ENCODE results near the gene CLEC11A. TPM values are rescaled to one million over a fixed set of nuclear protein-coding genes. Genes with fewer than 3 reads are reported as not detected.

Gene CLEC11A
- total RNA-seq, 1 experiment from 2014 or later: not detected

DNA sequence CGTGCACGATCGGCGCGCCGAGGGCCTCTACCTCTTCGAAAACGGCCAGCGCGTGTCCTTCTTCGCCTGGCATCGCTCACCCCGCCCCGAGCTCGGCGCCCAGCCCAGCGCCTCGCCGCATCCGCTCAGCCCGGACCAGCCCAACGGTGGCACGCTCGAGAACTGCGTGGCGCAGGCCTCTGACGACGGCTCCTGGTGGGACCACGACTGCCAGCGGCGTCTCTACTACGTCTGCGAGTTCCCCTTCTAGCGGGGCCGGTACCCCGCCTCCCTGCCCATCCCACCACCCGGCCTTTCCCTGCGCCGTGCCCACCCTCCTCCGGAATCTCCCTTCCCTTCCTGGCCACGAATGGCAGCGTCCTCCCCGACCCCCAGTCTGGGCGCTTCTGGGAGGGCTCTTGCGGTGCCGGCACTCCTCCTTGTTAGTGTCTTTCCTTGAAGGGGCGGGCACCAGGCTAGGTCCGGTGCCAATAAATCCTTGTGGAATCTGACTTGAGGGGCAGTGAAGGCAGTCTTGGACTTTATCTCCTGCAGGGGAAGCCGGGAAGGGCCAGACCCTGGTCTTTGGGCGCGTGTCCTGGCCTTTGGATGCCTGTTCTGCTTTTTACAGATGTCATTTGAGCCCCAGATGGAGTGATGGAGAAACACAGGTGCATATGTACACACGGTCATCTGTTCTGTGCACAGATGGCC, 2.2 kb downstream of the CLEC11A start:
- TF ChIP-seq REST (IDR thresholded peaks at IDR 0.05; ENCODE audit: insufficient read depth in 1 of 2, low read depth in 2 of 2, low read length in 1 of 2) (no peak), POLR2AphosphoS5 (IDR thresholded peaks at IDR 0.05; ENCODE audit: low read depth, low read length) (no peak), TCF7L2 (IDR thresholded peaks at IDR 0.05; ENCODE audit: low read depth, low read length) (no peak), SIN3A (IDR thresholded peaks at IDR 0.05; ENCODE audit: borderline replicate concordance, insufficient read depth, low read depth, low read length) (no peak)
- TF ChIP-seq, protein P1, sequence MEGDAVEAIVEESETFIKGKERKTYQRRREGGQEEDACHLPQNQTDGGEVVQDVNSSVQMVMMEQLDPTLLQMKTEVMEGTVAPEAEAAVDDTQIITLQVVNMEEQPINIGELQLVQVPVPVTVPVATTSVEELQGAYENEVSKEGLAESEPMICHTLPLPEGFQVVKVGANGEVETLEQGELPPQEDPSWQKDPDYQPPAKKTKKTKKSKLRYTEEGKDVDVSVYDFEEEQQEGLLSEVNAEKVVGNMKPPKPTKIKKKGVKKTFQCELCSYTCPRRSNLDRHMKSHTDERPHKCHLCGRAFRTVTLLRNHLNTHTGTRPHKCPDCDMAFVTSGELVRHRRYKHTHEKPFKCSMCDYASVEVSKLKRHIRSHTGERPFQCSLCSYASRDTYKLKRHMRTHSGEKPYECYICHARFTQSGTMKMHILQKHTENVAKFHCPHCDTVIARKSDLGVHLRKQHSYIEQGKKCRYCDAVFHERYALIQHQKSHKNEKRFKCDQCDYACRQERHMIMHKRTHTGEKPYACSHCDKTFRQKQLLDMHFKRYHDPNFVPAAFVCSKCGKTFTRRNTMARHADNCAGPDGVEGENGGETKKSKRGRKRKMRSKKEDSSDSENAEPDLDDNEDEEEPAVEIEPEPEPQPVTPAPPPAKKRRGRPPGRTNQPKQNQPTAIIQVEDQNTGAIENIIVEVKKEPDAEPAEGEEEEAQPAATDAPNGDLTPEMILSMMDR (IDR thresholded peaks at IDR 0.05): no peak
- ChIA-PET CTCF (no interaction called here), POLR2A (no interaction called here)
- H3K4me1 ChIP-seq (ENCODE audit: control insufficient read depth, insufficient read depth, low read length): no peaks in the 10 kb centered on the region
- no TSS peak for BruUV-seq (replicated peaks)
- intact Hi-C loops (cut with micrococcal nuclease; ENCODE audit: unreplicated experiment) (no loop called here), in situ Hi-C loops (cut with HindIII; ENCODE audit: low pct_unique_long_range_greater_than_20kb, low sequenced_read_pairs) (no loop called here)
- H3K36me3 ChIP-seq (ENCODE audit: control insufficient read depth, insufficient read depth, low read length): no peaks in the 10 kb centered on the region; the same call in 1 of the 2 replicates
- DNase-seq (ENCODE audit: low read depth, low spot score): no peak
- ATAC-seq: no peak
- H3K27me3 ChIP-seq (ENCODE audit: control insufficient read depth, insufficient read depth, low read length): no peaks in the 10 kb centered on the region
- no peaks in the 10 kb centered on the region for H3K9me3 ChIP-seq (ENCODE audit: control insufficient read depth, insufficient read depth, low read depth, low read length)
- no peak overlapping the region for H3K27ac ChIP-seq (ENCODE audit: low read length)
- H3K4me3 ChIP-seq (ENCODE audit: low read depth in 2 of 2, low read length in 2 of 2): peak overlapping the region in 1 of 2 experiments; percentile 38; a peak in 1 of 4 replicates

GRCh38 chr19:50725911-50726230, 2.7 kb downstream of the CLEC11A start:
- ATAC-seq (no peak), DNase-seq (ENCODE audit: low read depth, low spot score) (no peak)
- in situ Hi-C loops (cut with HindIII; ENCODE audit: low pct_unique_long_range_greater_than_20kb, low sequenced_read_pairs): no loop called here
- TF ChIP-seq POLR2AphosphoS5 (IDR thresholded peaks at IDR 0.05; ENCODE audit: low read depth, low read length) (no peak), TCF7L2 (IDR thresholded peaks at IDR 0.05; ENCODE audit: low read depth, low read length) (no peak), REST (IDR thresholded peaks at IDR 0.05; ENCODE audit: insufficient read depth in 1 of 2, low read depth in 2 of 2, low read length in 1 of 2) (no peak), SIN3A (IDR thresholded peaks at IDR 0.05; ENCODE audit: borderline replicate concordance, insufficient read depth, low read depth, low read length) (no peak)
- TF ChIP-seq, protein P1 (IDR thresholded peaks at IDR 0.05): no peak
- POLR2A ChIA-PET: no interaction called here
- no peaks in the 10 kb centered on the region for H3K27me3 ChIP-seq (ENCODE audit: control insufficient read depth, insufficient read depth, low read length)
- no TSS peak for BruUV-seq (replicated peaks)
- CTCF ChIA-PET: no interaction called here
- H3K4me3 ChIP-seq (ENCODE audit: low read depth in 2 of 2, low read length in 2 of 2): peak overlapping the region in 1 of 2 experiments; percentile 38; a peak in 1 of 4 replicates
- no peak overlapping the region for H3K27ac ChIP-seq (ENCODE audit: low read length)
- H3K36me3 ChIP-seq (ENCODE audit: control insufficient read depth, insufficient read depth, low read length): no peaks in the 10 kb centered on the region; the same call in 1 of the 2 replicates
- no peaks in the 10 kb centered on the region for H3K9me3 ChIP-seq (ENCODE audit: control insufficient read depth, insufficient read depth, low read depth, low read length)
- H3K4me1 ChIP-seq (ENCODE audit: control insufficient read depth, insufficient read depth, low read length): no peaks in the 10 kb centered on the region
- intact Hi-C loops (cut with micrococcal nuclease; ENCODE audit: unreplicated experiment): no loop called here

Measured in Panc1 (cell line).